HEK293T (cell line): ENCODE measurements around the gene DEDD2.

Source experiments
- CTBP1 ChIP-seq: fragments of 450-650 bp; IDR thresholded peaks from 2 replicates; pipeline ENCODE4 v1.6.1; 2016; ENCODE audit warnings: borderline replicate concordance
- SP1 ChIP-seq: fragments of 450-650 bp; IDR thresholded peaks from 2 replicates; pipeline ENCODE4 v1.6.1; 2017

GRCh38 chr19:42246143-42246921 lies 28.9 kb upstream of the DEDD2 start:
- TF ChIP-seq CTBP1: no peak
- TF ChIP-seq SP1: no peak
